HG03565 (cell line): ENCODE measurements around the gene IKZF3.
"Not testable (repeated sequence)": the region's sequence is repeated elsewhere in the genome, so short reads cannot be mapped to it uniquely, and the experiment has no call there.

Experiments
- ATAC-seq: cut with Tn5 transposase; IDR thresholded peaks from one replicate; pipeline ENCODE4 v1.9.1; 2021; ENCODE audit warnings: mild to moderate bottlenecking, moderate library complexity; ENCODE audit not compliant: unreplicated experiment

Gene IKZF3

DNA sequence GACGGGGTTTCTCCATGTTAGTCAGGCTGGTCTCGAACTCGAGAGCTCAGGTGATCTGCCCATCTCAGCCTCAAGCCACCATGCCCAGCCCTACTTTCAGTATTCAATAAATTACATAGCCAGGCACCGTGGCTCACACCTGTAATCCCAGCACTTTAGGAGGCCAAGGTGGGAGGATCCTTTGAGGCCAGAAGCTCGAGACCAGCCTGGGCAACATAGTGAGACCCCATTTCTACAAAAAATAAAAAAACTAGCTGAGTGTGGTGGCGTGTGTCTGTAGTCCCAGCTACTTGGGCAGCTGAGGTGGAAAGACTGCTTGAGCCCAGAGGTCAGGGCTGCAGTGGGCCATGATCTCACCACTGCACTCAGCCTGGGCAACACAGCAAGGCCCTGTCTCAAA, 142.0 kb downstream of the IKZF3 start:
- no peak for ATAC-seq

DNA sequence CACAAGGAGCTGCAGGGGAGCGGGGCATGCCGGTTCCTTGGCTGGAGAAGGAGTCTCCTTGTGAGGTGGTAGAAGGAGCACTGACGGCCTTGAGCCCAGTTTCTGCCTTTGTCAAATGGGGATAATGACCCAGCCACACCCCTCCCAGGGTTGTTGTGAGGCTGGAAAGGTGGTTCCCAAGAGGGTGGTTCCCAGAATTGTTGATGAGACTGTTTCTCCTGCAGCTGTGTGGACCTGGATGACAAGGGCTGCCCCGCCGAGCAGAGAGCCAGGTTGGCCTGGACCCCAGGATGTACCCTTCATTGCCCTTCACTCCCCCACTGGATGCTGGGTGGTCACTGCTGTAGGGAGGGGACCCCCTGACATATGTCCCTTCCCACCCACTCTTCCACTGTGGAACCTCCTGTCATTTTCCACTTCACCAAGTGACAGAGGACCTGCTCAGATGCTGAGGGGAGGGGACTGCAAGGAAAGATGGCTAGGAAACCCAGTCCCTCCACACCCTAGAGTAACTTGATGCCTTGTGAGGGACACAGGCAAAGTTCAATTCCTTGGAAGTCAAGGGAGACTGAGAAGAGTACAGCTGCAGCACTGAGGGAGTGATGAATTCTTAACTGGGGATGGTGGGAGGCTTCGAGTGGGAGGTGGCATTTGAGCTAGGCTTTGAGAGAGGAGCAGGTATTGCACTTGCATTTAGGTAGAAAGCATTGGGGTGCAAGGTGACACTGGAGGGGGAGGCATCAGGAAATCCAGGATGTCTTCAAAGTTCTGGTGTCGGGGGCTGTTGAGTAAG, 144.4 kb downstream of the IKZF3 start:
- no peak for ATAC-seq

DNA sequence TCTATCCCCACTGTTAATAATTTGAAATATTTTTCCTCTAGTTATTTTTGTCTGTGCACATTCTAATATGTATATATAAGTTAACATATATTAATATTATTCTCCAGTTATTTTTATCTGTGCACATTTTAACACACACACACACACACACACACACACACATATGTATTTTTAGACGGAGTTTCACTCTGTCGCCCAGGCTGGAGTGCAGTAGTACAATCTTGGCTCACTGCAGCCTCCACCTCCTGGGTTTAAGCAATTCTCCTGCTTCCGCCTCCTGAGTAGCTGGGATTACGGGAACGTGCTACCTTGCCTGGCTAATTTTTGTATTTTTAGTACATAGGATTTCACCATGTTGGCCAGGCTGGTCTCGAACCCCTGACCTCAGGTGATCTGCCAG, 146.5 kb downstream of the IKZF3 start:
- no peak for ATAC-seq

DNA sequence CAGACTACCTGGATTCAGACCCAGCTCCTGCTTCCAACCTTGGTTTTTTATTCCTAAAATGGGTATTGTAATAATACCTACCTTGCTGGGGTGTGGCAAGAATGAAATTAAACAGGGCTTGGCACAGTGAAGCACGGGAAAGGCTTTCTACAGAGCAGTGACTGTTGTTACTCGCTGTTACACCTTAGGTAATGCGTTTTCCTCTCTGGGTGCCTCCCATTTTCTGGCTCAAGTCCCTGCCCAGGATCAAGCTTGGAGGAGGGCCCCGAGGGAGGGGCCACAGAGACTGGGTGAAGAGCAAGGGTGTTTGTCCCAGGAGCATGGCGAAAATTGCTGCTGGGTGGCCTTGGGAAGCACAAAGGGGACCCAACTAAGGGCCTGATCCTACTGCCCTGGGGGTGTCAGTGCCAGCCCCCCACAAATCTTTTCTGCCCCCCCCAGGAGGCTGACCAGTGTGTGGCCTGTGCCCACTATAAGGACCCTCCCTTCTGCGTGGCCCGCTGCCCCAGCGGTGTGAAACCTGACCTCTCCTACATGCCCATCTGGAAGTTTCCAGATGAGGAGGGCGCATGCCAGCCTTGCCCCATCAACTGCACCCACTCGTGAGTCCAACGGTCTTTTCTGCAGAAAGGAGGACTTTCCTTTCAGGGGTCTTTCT, 147.1 kb downstream of the IKZF3 start:
- no peak for ATAC-seq

DNA sequence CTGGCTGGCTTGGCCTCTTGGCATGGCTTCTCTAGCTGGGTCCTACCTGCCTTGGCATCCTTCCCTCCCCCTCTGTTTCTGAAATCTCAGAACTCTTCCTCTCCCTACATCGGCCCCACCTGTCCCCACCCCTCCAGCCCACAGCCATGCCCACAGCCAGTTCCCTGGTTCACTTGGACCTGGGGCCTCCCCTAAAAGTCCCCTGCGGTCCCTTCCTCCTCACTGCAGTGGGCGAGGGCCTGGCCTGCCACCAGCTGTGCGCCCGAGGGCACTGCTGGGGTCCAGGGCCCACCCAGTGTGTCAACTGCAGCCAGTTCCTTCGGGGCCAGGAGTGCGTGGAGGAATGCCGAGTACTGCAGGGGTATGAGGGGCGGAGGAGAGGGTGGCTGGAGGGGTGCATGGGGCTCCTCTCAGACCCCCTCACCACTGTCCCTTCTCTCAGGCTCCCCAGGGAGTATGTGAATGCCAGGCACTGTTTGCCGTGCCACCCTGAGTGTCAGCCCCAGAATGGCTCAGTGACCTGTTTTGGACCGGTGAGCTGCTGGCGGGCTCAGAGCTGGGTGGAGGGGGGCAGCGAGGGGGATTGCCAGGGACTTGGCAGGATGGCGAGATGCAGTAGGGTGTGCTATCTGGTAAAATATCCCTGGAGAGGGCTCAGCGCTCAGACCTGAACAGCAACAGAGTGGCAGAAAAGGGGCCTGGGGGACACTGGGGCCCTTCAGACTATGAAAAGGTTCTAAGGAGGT, 147.9 kb downstream of the IKZF3 start:
- ATAC-seq, result no peak

DNA sequence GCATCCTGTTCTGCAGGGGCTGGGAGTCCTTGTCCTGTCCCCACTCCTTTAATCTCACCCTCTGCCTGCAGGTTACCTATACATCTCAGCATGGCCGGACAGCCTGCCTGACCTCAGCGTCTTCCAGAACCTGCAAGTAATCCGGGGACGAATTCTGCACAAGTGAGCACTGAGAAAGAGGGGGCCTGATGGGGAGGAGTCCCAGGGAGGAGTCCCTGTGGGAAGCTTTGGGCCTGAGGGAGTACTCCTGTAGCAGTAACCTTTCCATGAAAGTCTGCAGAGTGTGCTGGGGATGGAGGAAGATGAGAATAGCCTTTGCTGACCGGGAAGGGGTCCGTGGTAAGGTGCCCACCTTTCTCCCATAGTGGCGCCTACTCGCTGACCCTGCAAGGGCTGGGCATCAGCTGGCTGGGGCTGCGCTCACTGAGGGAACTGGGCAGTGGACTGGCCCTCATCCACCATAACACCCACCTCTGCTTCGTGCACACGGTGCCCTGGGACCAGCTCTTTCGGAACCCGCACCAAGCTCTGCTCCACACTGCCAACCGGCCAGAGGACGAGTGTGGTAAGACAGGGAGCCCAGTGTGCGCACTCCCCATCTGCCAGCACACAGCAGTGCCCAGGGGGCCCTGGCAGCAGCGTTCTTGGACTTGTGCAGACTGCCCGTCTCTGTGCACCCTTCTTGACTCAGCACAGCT, 148.6 kb downstream of the IKZF3 start:
- no peak for ATAC-seq

DNA sequence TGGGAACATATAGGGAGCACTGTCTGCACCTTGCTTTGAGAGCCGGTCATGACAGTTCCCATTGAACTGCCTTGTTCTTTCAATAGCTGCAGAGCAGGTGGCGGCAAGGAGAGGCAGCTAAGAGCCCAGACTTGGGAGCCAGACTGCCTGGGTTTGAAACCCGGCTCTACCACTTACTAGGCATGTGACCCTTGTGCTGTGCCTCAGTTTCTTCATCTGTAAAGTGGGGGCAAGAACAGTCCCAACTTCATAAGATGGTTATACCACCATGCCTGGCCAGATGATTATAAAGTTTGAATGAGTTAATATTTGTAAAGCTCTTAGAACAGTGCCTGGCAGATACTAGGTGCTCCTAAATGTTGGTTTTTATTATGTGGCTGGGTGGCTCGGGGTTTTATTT, 149.9 kb downstream of the IKZF3 start:
- ATAC-seq, result no peak

DNA sequence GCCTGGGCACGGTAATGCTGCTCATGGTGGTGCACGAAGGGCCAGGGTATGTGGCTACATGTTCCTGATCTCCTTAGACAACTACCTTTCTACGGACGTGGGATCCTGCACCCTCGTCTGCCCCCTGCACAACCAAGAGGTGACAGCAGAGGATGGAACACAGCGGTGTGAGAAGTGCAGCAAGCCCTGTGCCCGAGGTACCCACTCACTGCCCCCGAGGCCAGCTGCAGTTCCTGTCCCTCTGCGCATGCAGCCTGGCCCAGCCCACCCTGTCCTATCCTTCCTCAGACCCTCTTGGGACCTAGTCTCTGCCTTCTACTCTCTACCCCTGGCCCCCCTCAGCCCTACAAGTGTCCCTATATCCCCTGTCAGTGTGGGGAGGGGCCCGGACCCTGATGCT, 152.3 kb downstream of the IKZF3 start:
- no peak for ATAC-seq

DNA sequence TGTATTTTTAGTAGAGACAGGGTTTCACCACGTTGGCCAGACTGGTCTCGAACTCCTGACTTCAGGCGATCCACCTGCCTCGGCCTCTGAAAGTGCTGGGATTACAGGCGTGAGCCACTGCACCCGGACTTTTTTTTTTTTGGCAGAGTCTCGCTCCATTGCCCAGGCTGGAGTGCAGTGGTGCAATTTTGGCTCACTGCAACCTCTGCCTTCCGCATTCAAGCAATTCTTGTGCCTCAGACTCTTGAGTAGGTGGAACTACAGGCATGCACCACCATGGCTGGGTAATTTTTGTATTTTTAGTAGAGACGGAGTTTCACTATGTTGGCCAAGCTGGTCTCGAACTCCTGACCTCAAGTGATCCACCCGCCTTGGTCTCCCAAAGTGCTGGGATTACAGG, 153.0 kb downstream of the IKZF3 start:
- ATAC-seq, result not testable (repeated sequence)

DNA sequence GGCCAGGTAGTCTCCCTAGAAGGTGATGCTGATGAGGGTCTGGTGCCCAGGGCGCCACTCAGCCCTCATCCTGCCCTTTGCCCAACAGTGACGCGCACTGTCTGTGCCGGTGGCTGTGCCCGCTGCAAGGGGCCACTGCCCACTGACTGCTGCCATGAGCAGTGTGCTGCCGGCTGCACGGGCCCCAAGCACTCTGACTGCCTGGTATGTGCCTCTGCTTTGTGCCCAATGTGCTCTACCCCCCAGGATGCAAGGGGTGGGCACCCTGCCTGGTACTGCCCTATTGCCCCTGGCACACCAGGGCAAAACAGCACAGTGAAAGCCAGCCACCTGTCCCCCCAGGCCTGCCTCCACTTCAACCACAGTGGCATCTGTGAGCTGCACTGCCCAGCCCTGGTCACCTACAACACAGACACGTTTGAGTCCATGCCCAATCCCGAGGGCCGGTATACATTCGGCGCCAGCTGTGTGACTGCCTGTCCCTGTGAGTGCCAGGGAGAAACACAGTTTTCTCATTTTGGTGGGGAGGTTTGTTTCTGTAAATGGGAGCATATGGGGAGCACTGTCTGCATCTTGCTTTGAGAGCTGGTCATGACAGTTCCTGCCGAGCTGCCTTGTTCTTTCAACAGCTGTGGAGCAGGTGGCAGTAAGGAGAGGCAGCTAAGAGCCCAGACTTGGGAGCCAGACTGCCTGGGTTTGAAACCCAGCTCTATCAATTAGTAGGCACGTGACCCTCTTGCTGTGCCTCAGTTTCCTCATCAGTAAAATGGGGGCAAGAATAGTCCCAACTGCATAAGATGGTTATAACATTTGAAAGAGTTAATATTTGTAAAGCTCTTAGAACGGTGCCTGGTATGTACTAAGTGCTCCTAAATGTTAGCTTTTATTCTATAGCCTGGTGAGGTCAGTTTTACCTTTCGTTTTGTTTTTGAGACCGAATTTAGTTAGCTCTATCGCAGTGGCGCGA, 153.8 kb downstream of the IKZF3 start:
- ATAC-seq, result no peak

DNA sequence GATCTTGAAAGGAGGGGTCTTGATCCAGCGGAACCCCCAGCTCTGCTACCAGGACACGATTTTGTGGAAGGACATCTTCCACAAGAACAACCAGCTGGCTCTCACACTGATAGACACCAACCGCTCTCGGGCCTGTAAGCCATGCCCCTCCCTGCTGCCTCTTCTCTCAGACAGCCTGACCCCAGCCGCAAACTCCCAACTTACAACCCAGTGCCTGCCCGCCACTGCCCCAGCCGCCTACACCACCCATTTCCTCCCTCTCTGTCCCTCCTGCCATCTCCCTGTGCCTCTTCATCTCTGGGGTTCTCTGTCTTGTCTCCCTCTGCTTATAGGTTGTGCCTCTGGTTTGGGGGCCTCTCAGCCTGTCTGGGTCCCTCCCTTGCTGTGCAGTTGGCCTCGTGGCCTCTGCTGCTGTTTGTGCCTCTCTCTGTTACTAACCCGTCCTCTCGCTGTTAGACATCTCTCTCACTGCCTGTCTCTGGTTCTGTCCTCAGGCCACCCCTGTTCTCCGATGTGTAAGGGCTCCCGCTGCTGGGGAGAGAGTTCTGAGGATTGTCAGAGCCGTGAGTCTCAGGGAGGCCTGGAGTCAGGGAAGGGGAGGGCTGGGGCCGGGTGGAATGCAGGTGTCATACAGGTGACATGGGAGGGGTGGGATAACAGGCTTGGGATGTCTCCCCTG, 154.7 kb downstream of the IKZF3 start:
- no peak for ATAC-seq
